NCI-H146 (cell line): ENCODE data around the gene TREH.

Source experiments
- DNase-seq: peaks from one replicate; lab custom pipeline; 2025; lab: John Stamatoyannopoulos, UW

TREH gene

DNA sequence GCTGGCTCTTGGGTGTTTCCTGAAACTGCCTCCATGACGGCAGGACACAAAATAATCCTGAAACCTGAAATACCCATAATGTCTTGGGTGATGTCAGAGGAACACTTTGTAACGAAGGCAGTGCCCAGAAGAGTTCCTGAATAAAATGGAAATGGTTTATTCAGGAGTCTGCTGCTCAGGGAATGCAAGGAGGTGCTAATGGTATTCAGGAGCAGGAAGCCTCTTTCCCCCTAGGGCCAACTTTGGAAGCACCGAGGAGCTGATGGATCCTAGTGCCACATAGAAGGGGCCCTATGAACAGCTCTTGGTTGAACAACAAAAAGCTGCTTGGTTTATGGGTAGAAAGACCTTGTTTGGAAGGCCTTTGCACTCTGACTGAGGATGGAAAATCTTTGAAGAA is 15.5 kb downstream of the TREH start:
- no peak for DNase-seq

DNA sequence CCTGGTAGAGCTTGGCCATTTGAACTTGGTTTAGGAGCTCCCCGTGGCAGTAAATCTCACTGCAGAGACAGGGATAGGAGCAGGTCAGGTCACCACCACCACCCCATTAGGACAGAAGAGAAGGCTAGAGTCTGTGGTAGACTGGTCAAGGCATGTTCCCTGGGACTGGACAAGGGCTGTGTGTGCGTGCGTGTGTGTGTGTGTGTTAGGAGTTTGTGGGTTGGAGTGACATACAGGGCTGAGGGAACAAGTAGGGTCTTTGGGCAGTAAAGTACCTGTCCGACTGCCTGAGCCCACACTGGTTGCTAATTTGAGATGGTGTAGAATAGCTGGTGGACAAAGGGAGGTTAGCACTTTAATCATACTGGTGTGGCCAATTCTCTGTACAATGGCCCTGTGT is 16.1 kb downstream of the TREH start:
- no peak for DNase-seq

DNA sequence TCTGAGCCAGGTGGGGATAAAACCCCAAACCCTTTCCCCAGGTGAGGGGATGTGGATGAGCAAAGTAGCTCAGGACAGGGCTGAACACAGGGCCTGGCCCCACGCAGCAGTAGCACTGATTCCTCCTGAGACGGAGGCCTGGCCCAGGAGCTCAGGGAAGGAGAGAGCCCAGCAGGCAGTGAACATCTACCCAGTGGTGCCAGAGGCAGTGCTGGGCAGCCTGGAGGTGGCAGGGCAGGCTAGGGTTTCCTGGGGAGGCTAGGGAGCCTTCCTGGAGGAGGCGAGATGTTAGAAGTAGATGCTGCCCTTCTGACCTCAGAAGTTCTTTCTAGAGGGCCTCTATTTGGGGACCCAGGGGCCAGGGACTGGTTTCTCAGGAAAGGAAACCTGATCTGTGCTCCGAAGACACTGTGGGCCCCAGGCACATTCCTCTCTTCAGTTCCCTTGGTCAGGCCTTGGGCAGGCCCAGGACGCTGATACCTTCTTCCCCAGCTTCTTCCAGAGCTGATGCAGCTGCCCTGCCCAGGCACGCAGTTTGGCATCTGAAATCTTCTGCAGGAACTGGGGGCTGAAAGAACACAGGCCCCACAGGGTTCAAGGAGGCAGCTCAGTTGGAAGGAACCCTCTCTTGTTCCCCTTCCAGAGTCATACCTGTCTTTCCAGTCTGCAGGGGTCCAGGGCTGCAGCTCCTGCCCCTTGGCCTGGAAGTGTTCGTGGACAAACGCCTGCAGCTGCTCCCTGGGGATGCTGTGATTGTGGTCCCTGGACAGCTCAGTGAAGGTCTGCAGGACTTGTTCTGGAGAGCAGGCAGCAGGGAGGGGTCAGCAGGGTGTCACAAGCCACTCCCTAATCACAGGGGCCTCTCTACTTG is 16.8 kb downstream of the TREH start:
- DNase-seq, result no peak

DNA sequence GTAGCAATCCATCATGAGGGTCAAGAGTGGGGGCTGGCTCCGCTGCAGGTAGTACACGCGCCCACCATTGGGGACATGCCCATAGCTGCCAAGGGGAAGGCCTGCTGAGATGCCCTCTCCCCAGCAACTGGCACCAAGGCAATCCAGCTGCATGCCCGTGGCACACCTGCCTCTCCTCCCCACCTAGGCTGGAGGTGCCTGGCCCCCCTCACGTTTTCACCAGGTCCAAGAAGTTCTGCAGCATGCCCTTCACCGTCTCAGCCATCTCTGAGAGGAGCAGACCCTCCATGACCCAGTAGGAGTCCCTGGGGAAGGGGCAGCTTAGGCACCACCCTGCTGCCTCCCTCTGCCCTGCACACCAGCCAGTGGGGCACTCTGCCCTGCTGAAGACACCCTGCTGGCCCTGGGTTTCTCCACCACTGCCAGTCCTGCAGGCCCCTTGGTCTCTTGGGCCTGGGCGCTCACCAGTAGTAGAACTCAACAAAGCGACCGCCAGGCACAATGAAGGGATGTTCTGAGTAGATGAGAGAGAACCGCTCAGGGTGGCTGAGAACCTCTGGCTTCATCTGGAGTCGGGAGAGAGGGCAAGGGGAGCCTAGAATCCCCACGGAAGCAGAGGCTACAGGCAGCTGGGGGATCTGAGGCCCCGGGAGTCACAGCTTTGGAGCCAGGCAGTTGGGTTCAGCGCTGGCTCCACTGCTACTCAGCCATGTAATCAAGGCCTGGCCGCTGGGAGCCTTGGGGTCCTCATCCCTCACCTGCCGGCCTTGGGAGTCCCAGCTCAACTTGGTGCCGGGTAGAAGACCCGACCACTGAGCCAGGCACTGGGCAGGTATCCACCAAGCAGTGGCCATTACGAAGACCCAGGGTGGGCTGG is 17.8 kb downstream of the TREH start:
- DNase-seq, result no peak

DNA sequence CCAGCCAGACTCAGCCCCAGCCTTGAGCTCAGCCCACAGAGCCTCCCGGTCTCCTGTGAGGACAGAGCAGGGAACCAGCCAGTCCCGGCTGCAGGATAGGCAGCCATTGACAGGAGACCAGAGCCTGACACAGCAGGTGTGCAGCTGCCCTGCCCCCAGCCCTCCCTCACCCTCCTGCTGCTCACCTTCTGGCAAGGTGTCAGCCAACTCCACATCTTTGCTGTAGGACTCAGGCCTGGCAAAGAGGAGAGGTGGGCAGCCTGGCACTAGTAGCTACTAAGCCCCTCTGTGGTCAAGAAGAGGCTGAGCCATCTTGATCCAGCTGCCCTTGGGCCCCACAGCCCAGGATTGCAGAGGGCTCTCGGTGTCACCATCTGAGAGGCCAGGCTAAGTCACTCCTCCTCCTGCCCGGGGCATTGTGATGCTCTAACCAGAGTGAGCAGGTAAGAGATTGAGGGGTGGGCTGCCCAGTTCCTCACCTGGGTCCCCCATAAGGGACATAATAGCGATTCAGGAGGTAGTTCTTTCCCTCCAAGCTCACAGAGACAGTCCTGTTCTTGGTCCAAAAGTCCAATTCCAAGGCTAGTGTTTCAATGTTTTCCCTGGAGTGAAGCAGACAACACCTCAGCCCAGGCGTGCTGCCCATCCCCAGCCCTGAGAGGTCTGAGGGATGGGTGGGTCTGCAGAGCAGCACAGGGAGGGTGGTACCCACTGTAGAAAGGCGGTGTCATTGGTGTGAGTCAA is 18.6 kb downstream of the TREH start:
- DNase-seq, result peak; percentile 34

DNA sequence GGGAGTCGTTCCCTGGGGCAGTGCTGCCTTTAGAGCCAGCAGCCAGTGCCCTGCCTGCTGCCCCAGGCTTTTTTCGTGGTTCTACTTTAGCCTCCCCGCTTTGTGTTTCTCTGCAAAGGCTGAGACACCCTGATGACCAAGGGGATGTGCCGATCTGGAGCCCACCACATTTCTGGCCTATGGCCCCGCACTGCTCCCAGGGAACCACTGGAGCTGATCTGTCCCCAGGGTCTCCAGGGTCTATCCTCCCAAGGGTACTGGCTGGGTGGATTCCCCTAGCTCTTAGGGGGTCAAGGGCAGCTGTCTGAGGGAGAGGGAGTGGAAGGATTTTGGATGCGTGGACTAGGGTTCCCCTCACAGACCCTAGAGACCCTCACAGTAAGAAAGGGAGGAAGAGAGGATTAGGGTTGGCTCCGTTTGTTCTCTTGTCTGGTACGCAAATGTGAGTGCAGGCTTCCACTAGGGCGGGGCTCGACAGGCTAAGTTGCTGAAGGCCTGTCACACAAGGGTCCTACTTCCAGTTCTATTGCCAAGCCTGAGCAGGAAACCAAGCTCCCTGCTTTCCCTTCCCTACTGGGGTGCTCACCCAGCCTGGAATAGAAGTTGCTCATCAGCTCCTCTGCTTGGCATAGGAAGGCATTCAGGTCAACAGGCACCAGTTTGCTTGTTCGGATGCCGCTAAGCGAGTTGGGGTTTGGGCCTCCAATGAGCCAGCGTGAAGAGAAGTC is 19.3 kb downstream of the TREH start:
- DNase-seq, result no peak

DNA sequence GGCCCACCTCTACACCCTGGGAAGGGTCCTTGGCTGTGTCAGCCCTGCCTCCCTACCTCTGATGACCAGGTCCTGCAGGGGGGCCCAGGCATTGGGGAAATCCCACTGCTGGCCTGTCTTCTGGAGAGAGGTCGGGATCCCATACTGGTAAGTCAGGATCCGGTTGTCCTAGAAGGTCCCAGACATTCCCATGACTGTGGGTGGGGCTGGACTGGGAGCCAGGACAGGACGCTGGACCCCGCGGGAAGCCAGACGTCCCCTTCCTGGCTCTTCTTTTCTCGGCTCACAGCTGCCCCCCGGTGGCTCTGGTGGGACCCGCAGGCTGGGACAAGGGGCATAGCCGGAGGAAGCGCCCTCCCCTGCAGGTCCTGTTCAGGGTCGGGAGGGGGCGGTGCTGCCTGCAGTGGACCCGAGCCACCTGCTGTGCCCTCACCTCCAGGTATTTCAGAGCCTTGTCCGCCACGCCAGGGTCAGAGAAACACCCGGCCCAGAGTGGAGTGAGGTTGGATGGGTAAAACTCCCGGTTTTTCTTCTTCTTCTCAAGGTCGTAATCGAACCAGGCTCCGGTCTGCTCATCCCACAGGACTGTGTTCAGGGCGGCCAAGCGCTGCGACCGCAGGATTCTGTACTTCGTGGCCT is 20.0 kb downstream of the TREH start:
- DNase-seq, result peak; percentile 88

DNA sequence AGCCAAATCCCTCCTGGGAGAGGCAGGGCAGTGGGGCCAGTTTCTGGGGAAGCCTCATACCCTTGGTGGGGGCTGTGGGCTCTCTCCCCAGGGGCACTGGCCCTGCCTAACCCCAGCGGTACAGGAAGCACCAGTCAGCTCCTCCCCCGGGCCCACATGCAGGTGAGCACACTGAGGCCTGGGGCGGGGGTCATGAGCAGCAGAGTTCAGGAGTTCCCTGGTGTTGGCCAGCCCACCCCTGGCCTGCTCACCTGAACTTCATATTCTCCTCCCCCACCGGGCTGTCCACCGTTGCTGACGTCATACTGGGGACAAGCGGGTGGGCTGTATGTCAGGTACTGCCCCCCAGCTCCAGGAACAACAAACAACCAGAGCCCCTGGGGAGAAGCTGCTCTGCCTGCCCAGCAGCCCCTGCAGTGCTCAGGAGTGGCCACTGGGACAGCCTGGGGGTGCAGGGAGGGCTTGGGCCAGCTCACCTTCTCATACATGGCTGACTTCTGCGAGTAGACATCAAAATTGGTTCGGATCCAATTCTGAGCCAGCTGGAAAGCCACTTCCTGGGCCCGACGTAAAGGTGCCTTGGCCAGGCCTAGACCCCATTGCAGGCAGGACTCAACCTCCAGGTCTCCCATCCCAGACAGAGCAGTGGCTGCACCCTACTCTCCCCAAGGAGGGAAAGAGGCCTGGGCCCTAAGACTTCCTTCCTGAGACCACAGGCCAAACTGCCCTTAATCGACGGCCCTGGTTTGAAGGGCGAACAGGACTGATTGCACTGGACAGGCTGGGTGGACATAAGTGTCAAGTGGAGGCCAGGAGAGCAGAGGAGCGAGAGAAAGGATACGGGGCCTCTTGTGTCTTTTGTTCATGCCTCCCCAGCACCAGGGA is 20.8 kb downstream of the TREH start:
- no peak for DNase-seq

DNA sequence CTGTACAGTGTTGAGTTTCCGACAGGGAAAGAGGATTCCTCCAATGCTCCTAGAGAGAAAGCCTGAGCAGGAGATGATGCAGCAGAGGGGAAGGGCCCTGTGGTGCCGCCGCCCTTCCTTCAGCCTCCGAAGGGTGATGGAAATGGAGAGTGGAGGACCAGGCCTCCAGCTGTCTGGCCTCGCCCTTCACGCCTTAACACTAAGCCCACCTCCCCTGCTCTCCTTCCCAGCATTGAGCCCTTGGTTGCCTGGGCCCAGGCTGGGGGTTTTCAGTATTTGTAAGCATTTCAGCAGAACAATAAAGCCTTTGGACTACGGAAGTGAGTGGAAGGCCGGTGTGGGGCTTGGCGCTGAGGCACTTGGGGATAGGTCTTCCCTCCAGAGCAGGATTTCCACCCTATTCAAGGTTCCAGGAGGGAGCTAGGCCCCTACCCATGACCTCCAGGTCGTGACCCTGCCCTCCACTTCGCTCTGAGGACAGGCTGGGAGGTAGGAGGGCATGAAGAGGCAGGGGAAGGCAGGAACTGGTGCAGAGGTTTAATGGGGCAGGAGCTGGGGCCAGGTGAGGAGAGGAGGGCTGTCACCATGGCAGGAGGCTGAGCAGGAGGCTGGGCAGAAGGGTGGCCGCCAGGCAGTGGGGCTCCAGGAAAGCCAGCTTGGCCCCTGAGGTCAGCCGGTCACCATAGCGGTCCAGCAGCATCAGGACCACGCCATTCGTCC is 21.6 kb downstream of the TREH start:
- DNase-seq, result no peak

DNA sequence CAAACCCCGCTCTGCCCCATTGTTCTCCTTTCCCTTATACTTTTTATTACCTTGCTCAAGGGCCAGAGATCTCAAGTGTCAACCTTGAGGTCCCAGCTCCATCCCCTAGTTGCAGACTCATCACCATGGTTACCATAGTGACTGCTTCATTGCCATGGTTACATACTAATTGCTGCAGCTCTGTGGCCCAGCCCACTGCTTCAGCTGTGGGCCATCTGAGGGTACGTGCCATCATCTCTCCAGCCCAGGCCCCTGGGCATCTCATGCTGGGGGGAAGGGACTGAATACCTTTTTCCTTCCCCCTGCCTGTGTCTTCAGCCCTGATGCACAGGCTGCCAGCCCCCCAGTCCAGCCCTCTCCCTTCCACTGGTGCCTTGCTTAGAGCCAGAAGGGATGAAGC is 22.2 kb downstream of the TREH start:
- no peak for DNase-seq

DNA sequence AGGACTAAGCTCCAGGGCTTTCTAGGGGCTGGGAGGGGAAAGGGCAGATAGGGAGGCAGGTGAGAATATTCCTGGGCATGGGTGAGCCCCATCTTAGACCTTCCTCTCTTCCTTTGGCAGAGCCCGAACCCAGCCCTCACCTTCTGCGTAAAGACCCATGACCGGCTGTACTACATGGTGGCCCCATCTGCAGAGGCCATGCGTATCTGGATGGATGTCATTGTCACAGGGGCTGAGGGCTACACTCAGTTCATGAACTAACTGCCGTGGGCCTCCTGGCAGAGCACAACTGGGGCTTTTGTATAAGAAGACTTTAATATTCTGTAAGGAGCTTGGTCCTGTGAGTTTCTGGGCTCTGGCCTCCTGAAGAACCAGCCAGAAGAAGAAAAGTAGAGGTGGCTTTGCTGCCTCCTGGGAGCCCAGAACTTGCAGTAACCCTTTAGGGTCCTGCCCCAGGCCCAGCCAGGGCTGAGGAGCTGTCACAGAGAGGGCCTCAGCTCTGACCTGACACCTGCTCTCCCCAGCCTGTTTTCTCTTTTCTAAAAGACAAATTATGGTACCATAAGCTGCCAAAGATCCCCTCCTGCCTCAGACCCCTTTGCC is 22.8 kb downstream of the TREH start:
- DNase-seq, result no peak

DNA sequence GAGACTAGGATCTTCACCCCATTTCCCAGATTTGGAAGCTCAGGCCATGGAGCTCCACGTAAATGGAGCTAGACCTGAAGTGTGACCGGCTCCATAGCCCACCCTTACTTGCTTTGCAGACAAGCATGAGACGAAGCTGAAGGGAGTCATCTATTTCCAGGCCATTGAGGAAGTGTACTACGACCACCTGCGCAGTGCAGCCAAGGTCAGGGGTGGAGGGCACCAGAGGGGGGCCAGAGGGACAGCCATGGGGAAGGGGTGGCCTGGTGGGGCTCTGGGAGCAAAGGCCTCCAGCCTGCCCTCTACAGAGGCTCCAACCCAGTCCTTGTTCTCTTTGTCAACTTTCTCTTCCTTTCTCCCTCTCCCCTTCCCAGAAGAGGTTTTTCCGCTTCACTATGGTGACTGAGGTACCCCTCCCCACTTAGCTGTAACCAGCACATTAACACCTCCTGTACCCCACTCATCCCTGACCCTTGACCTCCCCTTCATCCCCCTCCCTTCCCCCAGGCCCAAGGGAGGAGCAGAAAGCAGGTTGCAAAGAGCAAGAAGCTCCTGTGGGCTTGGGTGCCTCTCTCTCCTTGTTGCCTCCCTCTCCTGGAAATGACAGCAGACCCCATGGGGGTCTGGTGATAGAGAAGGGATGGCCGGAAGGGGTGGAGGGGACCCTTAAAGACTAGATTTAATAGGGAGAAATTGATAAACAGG is 23.8 kb downstream of the TREH start:
- DNase-seq, result no peak

DNA sequence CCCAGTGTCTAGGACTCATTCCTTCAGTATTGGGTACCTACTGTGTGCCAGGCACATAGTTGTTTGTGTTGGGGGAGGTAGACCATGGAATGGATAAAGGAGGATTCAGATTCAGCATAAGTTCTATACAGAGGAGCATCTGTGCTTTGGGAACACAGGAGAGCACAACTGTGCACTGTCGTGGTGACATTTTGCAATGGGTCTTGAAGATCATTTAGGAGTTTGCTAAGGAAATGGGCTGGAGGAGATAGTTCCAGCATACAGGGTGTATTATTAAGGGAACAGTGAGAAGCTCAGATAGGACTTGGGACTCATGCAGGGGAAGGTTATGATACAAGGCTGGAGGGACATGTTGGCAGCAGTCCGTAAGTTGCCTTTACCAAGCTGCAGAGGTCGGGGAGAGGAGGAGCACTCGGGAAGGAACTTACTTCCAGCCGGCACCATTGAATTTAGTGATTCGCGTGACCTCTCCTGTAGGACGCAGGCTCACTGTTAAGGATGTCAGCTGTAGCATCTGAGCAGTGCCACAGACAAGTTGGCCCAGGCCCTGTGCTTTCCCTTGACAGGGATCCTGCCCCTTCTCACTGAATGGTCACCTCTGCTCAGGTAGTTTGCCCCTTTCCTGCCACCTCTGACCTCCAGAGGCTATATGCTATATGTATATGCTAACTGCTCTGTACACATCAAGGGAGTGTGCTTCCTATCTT is 25.6 kb downstream of the TREH start:
- no peak for DNase-seq

DNA sequence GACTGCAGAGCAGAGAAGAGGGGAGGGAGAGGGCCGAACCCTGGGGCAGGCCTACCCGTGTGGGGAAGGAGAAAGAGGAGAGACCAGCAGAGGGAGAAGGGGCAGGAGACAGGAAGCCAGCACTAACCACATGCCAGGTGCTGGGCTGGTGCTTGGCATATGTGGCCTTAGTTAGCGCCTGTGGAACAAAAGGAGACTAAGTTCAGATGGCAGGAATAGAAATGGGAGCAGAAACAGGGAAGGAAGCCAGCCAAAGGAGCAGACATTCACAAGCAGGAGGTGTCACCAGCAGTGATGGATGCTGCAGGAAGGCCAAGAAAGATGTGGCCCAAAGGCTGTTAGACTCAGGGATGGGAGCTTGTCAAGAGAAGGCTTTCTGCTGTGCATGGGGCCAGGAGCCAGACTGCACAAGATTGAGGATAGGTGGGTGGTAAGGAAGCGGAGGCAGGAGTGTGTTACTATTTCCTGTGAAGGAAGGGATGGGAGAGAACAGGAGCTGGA is 26.7 kb downstream of the TREH start:
- DNase-seq, result no peak

DNA sequence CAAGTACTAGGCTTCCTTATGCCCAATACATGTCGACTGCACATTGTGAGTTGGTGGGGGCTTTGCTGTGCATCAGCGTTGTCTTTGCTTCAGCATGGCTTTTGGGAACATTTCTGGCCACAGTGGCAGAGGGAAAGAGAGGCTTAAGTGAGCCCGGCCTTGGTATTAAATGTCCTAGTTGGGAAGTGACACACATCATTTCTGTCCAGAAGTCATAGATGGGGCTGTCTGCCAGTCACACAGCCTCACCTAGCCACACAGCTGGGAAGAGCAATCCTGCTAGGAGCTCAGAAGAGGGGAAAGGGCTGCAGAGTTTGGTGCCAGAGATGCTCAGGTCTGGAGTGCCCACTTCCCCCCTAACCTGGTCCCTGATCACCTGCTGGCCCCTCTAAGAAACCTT is 27.6 kb downstream of the TREH start:
- no peak for DNase-seq

DNA sequence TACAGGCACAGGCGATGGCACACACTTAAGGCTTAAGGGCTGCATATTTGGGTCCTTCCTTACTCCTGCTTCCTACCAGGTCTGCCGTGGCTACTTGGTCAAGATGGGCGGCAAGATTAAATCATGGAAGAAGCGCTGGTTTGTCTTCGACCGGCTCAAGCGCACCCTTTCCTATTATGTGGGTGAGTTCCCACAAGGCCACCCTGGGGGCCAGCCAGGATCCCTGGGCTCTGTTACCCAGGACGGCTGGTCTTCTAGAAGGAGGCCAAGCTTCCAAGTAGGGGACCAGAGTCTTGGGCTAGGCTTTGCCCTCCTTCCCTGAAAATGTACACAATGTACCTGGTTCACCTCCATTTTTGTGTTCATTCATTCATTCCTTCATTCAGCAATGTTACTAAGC is 29.1 kb downstream of the TREH start:
- no peak for DNase-seq

DNA sequence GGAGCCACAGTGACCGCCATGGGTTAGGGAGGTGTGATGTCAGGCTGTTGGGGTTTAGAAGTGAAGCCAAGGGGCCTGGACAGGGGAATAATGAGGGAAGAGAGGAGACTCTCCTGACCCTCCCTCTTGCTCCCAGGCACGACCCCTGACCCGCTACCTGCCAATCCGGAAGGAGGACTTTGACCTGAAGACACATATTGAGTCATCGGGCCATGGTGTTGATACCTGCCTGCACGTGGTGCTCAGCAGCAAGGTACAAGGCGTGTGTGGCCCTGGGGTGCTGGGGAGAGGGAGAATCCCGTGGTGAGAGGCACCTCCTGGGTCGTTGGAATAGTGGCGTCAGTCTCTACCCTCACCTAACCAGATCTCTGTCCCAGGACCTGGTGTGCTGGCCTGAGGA is 29.5 kb downstream of the TREH start:
- DNase-seq, result no peak

DNA sequence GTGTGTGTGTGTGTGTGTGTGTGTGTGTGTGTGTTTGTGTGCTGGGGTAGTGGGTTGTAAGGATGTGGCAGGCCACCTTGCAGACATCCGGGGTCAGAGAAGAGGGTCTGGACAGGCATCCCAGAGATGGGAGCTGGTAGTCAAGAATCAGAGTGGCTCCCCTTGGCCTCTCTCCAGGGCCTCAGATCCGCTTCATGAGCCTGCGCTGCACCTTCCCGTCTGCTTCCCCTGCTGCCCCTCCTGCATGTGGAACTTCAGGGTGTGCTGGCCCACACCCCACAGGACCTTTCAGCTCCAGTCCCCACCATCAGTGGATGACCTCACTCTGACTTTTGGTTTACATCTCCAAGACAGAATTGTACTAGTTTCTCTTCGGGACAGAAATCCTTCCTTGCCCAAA is 31.2 kb downstream of the TREH start:
- DNase-seq, result no peak
